ENCODE data around the gene RPS19BP1.

Gene RPS19BP1

DNA sequence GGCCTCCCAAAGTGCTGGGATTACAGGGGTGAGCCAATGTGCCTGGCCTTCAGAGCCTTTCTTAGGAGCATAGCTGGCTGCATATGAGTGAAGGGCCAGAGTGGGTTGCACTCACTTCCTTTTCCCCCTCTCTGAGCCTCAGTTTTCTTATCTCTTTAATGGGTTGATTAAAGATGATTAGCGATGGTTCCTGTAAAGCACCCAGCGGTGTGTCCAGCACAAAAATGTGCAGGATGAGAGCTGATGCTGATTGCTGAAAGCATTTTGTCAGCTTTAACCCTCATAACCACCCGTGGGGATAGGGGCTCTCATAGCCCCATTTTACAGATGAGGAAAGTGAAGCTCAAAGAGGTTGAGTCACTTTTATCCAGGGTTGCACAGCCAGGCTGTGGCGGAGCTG, 43.5 kb upstream of the RPS19BP1 start:
- Histone ChIP-seq H3K79me2 (ENCODE audit: insufficient read depth, low read length) (no peaks in the 10 kb centered on the region), H3K9me2 (replicated peaks; ENCODE audit: insufficient read depth, low read length) (no peaks in the 10 kb centered on the region), H3K4me2 (ENCODE audit: low read depth, low read length, poor library complexity, severe bottlenecking) (no peak overlapping the region), H3K9me3 (ENCODE audit: insufficient read depth, low read length) (no peaks in the 10 kb centered on the region), H3F3A (ENCODE audit: insufficient read depth) (no peaks in the 10 kb centered on the region), H3K27me3 (ENCODE audit: low read length) (no peaks in the 10 kb centered on the region), H3K9ac (ENCODE audit: low read length) (no peak overlapping the region), H4K20me1 (ENCODE audit: low read depth, low read length) (no peaks in the 10 kb centered on the region), H3K36me3 (ENCODE audit: low read length) (no peaks in the 10 kb centered on the region), H3K4me3 (ENCODE audit: insufficient read depth, low read length, poor library complexity, severe bottlenecking) (no peak overlapping the region), H3K27ac (ENCODE audit: low read depth, low read length) (no peak overlapping the region), H2AFZ (ENCODE audit: low read depth, low read length, severe bottlenecking) (no peak overlapping the region)
- TF ChIP-seq EZH2phosphoT487 (conservative IDR thresholded peaks at IDR 0.05; ENCODE audit: low read length) (no peak), CTCF (IDR thresholded peaks at IDR 0.05; ENCODE audit: insufficient read depth, low read length, poor library complexity, severe bottlenecking) (no peak)

GRCh38 chr22:39575552-39575825, 42.9 kb upstream of the RPS19BP1 start:
- Histone ChIP-seq H3K27me3 (ENCODE audit: low read length) (no peaks in the 10 kb centered on the region), H3K9ac (ENCODE audit: low read length) (no peak overlapping the region), H3K9me3 (ENCODE audit: insufficient read depth, low read length) (no peaks in the 10 kb centered on the region), H3F3A (ENCODE audit: insufficient read depth) (no peaks in the 10 kb centered on the region), H3K4me2 (ENCODE audit: low read depth, low read length, poor library complexity, severe bottlenecking) (no peak overlapping the region), H4K20me1 (ENCODE audit: low read depth, low read length) (no peaks in the 10 kb centered on the region), H3K4me3 (ENCODE audit: insufficient read depth, low read length, poor library complexity, severe bottlenecking) (no peak overlapping the region), H2AFZ (ENCODE audit: low read depth, low read length, severe bottlenecking) (no peak overlapping the region), H3K36me3 (ENCODE audit: low read length) (no peaks in the 10 kb centered on the region), H3K9me2 (replicated peaks; ENCODE audit: insufficient read depth, low read length) (no peaks in the 10 kb centered on the region), H3K27ac (ENCODE audit: low read depth, low read length) (no peak overlapping the region), H3K79me2 (ENCODE audit: insufficient read depth, low read length) (no peaks in the 10 kb centered on the region)
- TF ChIP-seq EZH2phosphoT487 (conservative IDR thresholded peaks at IDR 0.05; ENCODE audit: low read length) (no peak), CTCF (IDR thresholded peaks at IDR 0.05; ENCODE audit: insufficient read depth, low read length, poor library complexity, severe bottlenecking) (no peak)

DNA sequence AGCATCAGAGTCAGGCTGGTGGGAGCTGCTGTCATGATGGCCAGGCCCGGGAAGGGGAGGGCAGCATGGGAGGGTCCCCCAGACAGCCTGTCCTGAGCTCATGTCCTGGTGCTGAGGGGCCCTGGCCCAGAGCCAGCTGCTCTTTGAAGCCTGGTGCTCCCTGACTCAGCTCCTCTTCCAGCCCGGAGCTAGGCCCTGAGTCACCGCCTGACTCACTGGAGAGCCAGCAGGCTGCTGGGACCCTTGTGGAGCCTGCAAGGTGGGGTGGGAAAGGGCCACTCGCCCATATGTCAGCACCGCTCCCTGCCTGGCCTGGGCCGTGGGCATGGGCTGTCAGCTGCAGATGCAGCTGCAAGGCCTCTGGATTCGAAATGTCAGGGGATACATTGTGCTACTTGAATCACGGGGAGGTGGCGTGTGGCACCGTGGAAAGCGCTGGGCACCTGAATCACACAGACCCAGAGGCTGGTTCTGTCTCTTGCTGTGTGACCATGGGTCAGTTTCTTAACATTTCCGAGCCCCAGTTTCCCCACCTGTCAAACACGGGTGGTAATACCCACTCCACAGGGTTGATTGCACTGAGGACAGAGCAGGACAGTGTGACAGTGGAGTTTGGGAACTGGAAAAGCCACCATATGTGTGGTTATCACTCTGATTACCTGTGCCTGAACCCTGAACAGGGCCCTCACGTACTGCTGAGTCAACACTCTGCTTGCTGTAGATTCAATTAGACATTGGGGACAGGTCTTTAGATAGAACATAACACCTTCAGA, 42.4 kb upstream of the RPS19BP1 start:
- H3K9me3 ChIP-seq (ENCODE audit: insufficient read depth, low read length) = no peaks in the 10 kb centered on the region
- TF ChIP-seq EZH2phosphoT487 (conservative IDR thresholded peaks at IDR 0.05; ENCODE audit: low read length) = no peak
- TF ChIP-seq CTCF (IDR thresholded peaks at IDR 0.05; ENCODE audit: insufficient read depth, low read length, poor library complexity, severe bottlenecking) = no peak
- H3K4me2 ChIP-seq (ENCODE audit: low read depth, low read length, poor library complexity, severe bottlenecking) = no peak overlapping the region
- no peaks in the 10 kb centered on the region for H3K27me3 ChIP-seq (ENCODE audit: low read length)
- no peak overlapping the region for H2AFZ ChIP-seq (ENCODE audit: low read depth, low read length, severe bottlenecking)
- H3F3A ChIP-seq (ENCODE audit: insufficient read depth) = no peaks in the 10 kb centered on the region
- H4K20me1 ChIP-seq (ENCODE audit: low read depth, low read length) = no peaks in the 10 kb centered on the region
- H3K4me3 ChIP-seq (ENCODE audit: insufficient read depth, low read length, poor library complexity, severe bottlenecking) = no peak overlapping the region
- no peaks in the 10 kb centered on the region for H3K9me2 ChIP-seq (replicated peaks; ENCODE audit: insufficient read depth, low read length)
- no peaks in the 10 kb centered on the region for H3K79me2 ChIP-seq (ENCODE audit: insufficient read depth, low read length)
- no peak overlapping the region for H3K27ac ChIP-seq (ENCODE audit: low read depth, low read length)
- no peak overlapping the region for H3K9ac ChIP-seq (ENCODE audit: low read length)
- H3K36me3 ChIP-seq (ENCODE audit: low read length) = no peaks in the 10 kb centered on the region
